ENCODE measurements around the gene LRMDA.

DNA sequence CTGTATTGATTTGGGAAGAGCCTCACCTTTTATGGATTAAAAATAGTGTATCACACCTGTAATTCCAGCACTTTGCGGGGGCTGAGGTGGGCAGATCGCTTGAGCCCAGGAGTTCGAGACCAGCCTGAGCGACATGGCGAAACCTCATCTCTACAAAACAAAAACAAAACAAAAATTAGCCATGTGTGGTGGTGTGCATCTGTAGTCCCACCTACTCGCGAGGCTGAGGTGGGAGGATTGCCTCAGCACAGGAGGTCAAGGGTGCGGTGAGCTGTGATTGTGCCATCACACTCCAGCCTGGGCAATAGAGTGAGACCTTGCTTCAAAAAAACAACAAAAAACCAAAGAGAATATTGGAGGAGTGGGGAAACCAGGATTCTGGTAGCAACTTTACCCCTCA, 79.6 kb downstream of the LRMDA start:
- TF ChIP-seq POLR2AphosphoS5 (IDR thresholded peaks at IDR 0.05) (no peak), POLR2A (IDR thresholded peaks at IDR 0.05) (no peak)
- TF ChIP-seq, protein P1, sequence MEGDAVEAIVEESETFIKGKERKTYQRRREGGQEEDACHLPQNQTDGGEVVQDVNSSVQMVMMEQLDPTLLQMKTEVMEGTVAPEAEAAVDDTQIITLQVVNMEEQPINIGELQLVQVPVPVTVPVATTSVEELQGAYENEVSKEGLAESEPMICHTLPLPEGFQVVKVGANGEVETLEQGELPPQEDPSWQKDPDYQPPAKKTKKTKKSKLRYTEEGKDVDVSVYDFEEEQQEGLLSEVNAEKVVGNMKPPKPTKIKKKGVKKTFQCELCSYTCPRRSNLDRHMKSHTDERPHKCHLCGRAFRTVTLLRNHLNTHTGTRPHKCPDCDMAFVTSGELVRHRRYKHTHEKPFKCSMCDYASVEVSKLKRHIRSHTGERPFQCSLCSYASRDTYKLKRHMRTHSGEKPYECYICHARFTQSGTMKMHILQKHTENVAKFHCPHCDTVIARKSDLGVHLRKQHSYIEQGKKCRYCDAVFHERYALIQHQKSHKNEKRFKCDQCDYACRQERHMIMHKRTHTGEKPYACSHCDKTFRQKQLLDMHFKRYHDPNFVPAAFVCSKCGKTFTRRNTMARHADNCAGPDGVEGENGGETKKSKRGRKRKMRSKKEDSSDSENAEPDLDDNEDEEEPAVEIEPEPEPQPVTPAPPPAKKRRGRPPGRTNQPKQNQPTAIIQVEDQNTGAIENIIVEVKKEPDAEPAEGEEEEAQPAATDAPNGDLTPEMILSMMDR (IDR thresholded peaks at IDR 0.05), result no peak
